GM23338 (cell line): ENCODE results near the gene SBK3. TPM values are rescaled to one million over a fixed set of nuclear protein-coding genes. Genes with fewer than 3 reads are reported as not detected.

Experiments
- ATAC-seq: fragments of 200-7000 bp; cut with Tn5 transposase; 3 replicates; pipeline ENCODE4 v1.9.1; 2020
- DNase-seq: peaks from one replicate; pipeline ENCODE4 v3.0.0-alpha.2; 2015; ENCODE audit warnings: low spot score
- H2AFZ ChIP-seq: fragments of 200-600 bp; sonication (generic); 2 replicates; pipeline ENCODE4 v1.8.0; 2016; ENCODE audit warnings: antibody characterized with exemption, mild to moderate bottlenecking, moderate library complexity
- H3F3A ChIP-seq: fragments of 200-600 bp; sonication (generic); replicated peaks from 2 replicates; pipeline ENCODE4 v1.8.0; 2017; ENCODE audit warnings: antibody characterized with exemption, mixed run types, low read depth
- H3K27ac ChIP-seq: fragments of 200-600 bp; sonication (generic); 2 replicates; pipeline ENCODE4 v1.6.1; 2016; ENCODE audit warnings: low read depth
- H3K27me3 ChIP-seq: fragments of 200-600 bp; sonication (generic); 2 replicates; pipeline ENCODE4 v1.8.0; 2016; ENCODE audit warnings: mild to moderate bottlenecking, mixed run types, moderate library complexity; ENCODE audit not compliant: insufficient read depth
- H3K36me3 ChIP-seq: fragments of 200-600 bp; sonication (generic); 2 replicates; pipeline ENCODE4 v1.8.0; 2016; ENCODE audit warnings: mild to moderate bottlenecking; ENCODE audit not compliant: insufficient read depth
- H3K4me1 ChIP-seq: fragments of 200-600 bp; sonication (generic); 2 replicates; pipeline ENCODE4 v1.8.0; 2016; ENCODE audit warnings: mild to moderate bottlenecking, moderate library complexity; ENCODE audit not compliant: insufficient read depth
- H3K4me2 ChIP-seq: fragments of 200-600 bp; sonication (generic); 2 replicates; pipeline ENCODE4 v1.7.1; 2017; ENCODE audit warnings: mixed run types
- H3K4me3 ChIP-seq: fragments of 200-600 bp; sonication (generic); 2 replicates; pipeline ENCODE4 v1.6.1; 2016; ENCODE audit warnings: mixed run types
- H3K79me2 ChIP-seq: fragments of 200-600 bp; sonication (generic); replicated peaks from 2 replicates; pipeline ENCODE4 v1.8.0; 2017; ENCODE audit warnings: mild to moderate bottlenecking; ENCODE audit not compliant: insufficient read depth
- H3K9me2 ChIP-seq: fragments of 200-600 bp; sonication (generic); 2 replicates; pipeline ENCODE4 v1.8.0; 2017; ENCODE audit not compliant: insufficient read depth
- H4K20me1 ChIP-seq: fragments of 200-600 bp; sonication (generic); replicated peaks from 2 replicates; pipeline ENCODE4 v1.8.0; 2017; ENCODE audit warnings: mild to moderate bottlenecking; ENCODE audit not compliant: insufficient read depth
- H3K27ac Mint-ChIP-seq: 2 replicates; pipeline ENCODE4 v1.8.0; 2020; ENCODE audit warnings: inconsistent platforms, mild to moderate bottlenecking, moderate library complexity, mixed read lengths
- H3K27me3 Mint-ChIP-seq: 3 replicates; pipeline ENCODE4 v1.8.0; 2022; ENCODE audit warnings: low read depth, mild to moderate bottlenecking, moderate library complexity, mixed read lengths, inconsistent platforms; ENCODE audit not compliant: insufficient read depth, poor library complexity
- H3K36me3 Mint-ChIP-seq: 3 replicates; pipeline ENCODE4 v1.8.0; 2021; ENCODE audit warnings: low read depth, mild to moderate bottlenecking, inconsistent platforms, moderate library complexity, mixed read lengths
- H3K4me1 Mint-ChIP-seq: 3 replicates; pipeline ENCODE4 v1.8.0; 2020; ENCODE audit warnings: mild to moderate bottlenecking, inconsistent platforms, mixed read lengths
- H3K4me3 Mint-ChIP-seq: 3 replicates; pipeline ENCODE4 v1.8.0; 2021; ENCODE audit warnings: moderate library complexity, mild to moderate bottlenecking, inconsistent platforms, mixed read lengths
- H3K9me3 Mint-ChIP-seq: 3 replicates; pipeline ENCODE4 v1.8.0; 2020; ENCODE audit warnings: moderate library complexity, mild to moderate bottlenecking, inconsistent platforms, mixed read lengths
- CREB1 ChIP-seq: fragments of 250-450 bp; sonication (Bioruptor Pico); IDR thresholded peaks from 2 replicates; pipeline ENCODE4 v1.5.0; 2020; ENCODE audit warnings: low read depth, mild to moderate bottlenecking, moderate library complexity
- EZH2 ChIP-seq: fragments of 200-600 bp; sonication (generic); IDR thresholded peaks from one replicate; pipeline ENCODE4 v1.8.0; 2017; ENCODE audit warnings: antibody characterized with exemption, mild to moderate bottlenecking, low read depth; ENCODE audit not compliant: unreplicated experiment
- EZH2phosphoT487 ChIP-seq: fragments of 200-600 bp; sonication (generic); IDR thresholded peaks from one replicate; pipeline ENCODE4 v1.8.1; 2018; ENCODE audit warnings: antibody characterized with exemption; ENCODE audit not compliant: unreplicated experiment
- JUNB ChIP-seq: IDR thresholded peaks from one replicate; pipeline ENCODE4 v1.6.1; 2016; ENCODE audit warnings: antibody characterized with exemption; ENCODE audit not compliant: unreplicated experiment
- NANOG ChIP-seq: IDR thresholded peaks from 2 replicates; pipeline ENCODE4 v1.6.1; 2016; ENCODE audit warnings: antibody characterized with exemption, borderline replicate concordance
- POLR2AphosphoS5 ChIP-seq: IDR thresholded peaks from 2 replicates; pipeline ENCODE4 v1.6.1; 2016; ENCODE audit warnings: antibody characterized with exemption, low read depth
- STAT1 ChIP-seq: IDR thresholded peaks from one replicate; pipeline ENCODE4 v1.6.1; 2016; ENCODE audit warnings: antibody characterized with exemption; ENCODE audit not compliant: unreplicated experiment
- ZNF114 ChIP-seq: fragments of 250-450 bp; sonication (Bioruptor Pico); IDR thresholded peaks from 2 replicates; pipeline ENCODE4 v1.5.0; 2020; ENCODE audit warnings: mild to moderate bottlenecking, moderate library complexity
- ZNF331 ChIP-seq: fragments of 250-450 bp; sonication (Bioruptor Pico); IDR thresholded peaks from 2 replicates; pipeline ENCODE4 v1.5.0; 2020; ENCODE audit warnings: low read depth, mild to moderate bottlenecking, moderate library complexity
- polyA plus RNA-seq: library from polyadenylated mRNA; unstranded; fragments of >200 nt; fragmentation: Nextera tagmentation; extraction: Ambion mirVana; gene quantifications from 2 replicates; pipeline ENCODE4 v1.2.1, GENCODE V29; 2016
- total RNA-seq: library from RNA; depleted of rRNA; stranded (reverse); fragments of >200 nt; shearing (Covaris generic); gene quantifications from 2 replicates; pipeline ENCODE4 v1.2.3, GENCODE V29; 2014
- TF ChIP-seq, protein P1 (sequence below): IDR thresholded peaks from 2 replicates; pipeline ENCODE4 v1.6.1; 2016; ENCODE audit warnings: antibody characterized with exemption
- TF ChIP-seq, protein P2 (sequence below), 2 experiments: fragments of 200-600 bp in 1 of 2; sonication (generic) in 1 of 2; conservative IDR thresholded peaks; 2 replicates each; pipeline versions ENCODE4 v1.5.1 to v1.6.1; 2016 to 2017; ENCODE audit warnings: antibody characterized with exemption in 2 of 2, low read depth in 2 of 2, mild to moderate bottlenecking in 2 of 2, moderate library complexity in 1 of 2
- TF ChIP-seq, protein P3 (sequence below): fragments of 250-450 bp; sonication (Bioruptor Pico); IDR thresholded peaks from 2 replicates; pipeline ENCODE4 v1.5.0; 2020; ENCODE audit warnings: mild to moderate bottlenecking, moderate library complexity
- TF ChIP-seq, protein P4 (sequence below): IDR thresholded peaks from one replicate; pipeline ENCODE4 v1.6.1; 2018; ENCODE audit warnings: antibody characterized with exemption; ENCODE audit not compliant: unreplicated experiment

Gene SBK3
- total and polyA plus RNA-seq, 2 experiments from 2014 or later = 0.27 to 0.94 TPM

DNA sequence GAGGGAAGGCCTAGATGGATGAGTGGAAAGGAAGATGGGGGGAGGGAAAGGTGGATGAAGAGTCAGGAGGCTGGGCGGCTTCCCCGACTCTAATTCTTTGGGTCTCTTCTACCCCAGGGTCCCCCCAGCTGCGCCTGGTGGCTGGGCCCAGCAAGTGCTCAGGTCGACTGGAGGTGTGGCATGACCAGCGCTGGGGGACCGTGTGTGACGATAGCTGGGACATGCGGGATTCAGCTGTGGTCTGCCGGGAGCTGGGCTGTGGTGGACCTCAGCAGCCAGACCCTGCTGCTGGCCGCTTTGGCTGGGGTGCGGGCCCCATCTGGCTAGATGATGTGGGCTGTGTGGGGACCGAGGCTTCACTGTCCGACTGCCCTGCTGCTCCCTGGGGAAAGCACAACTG lies 47.6 kb downstream of the SBK3 start:
- H3K36me3 Mint-ChIP-seq = peaks cover 7% of the 10 kb centered on the region; the same call in 1 of the 3 replicates
- no peak for ATAC-seq
- H3K4me3 Mint-ChIP-seq = no peak overlapping the region

More for the DNA sequence above, 47.6 kb downstream of the SBK3 start:
- H3F3A ChIP-seq = no peaks in the 10 kb centered on the region
- no peak for DNase-seq
- H4K20me1 ChIP-seq = no peaks in the 10 kb centered on the region
- Mint-ChIP-seq H3K4me1 (peaks cover 13% of the 10 kb centered on the region), H3K27me3 (peaks cover 18% of the 10 kb centered on the region), H3K9me3 (peaks cover 11% of the 10 kb centered on the region), H3K27ac (no peak overlapping the region)
- H3K4me2 ChIP-seq = no peak overlapping the region
- no peak overlapping the region for H2AFZ ChIP-seq
- TF ChIP-seq CREB1 (CRISPR knock-in tag) (no peak), STAT1 (no peak), JUNB (no peak), ZNF331 (CRISPR knock-in tag) (no peak), NANOG (no peak), EZH2 (no peak), POLR2AphosphoS5 (no peak), EZH2phosphoT487 (no peak), ZNF114 (no peak)
- TF ChIP-seq, protein P1, sequence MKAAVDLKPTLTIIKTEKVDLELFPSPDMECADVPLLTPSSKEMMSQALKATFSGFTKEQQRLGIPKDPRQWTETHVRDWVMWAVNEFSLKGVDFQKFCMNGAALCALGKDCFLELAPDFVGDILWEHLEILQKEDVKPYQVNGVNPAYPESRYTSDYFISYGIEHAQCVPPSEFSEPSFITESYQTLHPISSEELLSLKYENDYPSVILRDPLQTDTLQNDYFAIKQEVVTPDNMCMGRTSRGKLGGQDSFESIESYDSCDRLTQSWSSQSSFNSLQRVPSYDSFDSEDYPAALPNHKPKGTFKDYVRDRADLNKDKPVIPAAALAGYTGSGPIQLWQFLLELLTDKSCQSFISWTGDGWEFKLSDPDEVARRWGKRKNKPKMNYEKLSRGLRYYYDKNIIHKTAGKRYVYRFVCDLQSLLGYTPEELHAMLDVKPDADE = no peak
- TF ChIP-seq, protein P2, sequence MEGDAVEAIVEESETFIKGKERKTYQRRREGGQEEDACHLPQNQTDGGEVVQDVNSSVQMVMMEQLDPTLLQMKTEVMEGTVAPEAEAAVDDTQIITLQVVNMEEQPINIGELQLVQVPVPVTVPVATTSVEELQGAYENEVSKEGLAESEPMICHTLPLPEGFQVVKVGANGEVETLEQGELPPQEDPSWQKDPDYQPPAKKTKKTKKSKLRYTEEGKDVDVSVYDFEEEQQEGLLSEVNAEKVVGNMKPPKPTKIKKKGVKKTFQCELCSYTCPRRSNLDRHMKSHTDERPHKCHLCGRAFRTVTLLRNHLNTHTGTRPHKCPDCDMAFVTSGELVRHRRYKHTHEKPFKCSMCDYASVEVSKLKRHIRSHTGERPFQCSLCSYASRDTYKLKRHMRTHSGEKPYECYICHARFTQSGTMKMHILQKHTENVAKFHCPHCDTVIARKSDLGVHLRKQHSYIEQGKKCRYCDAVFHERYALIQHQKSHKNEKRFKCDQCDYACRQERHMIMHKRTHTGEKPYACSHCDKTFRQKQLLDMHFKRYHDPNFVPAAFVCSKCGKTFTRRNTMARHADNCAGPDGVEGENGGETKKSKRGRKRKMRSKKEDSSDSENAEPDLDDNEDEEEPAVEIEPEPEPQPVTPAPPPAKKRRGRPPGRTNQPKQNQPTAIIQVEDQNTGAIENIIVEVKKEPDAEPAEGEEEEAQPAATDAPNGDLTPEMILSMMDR (conservative IDR thresholded peaks at IDR 0.05; ENCODE audit: low read depth in 2 of 2) = no peak
- TF ChIP-seq, protein P3, sequence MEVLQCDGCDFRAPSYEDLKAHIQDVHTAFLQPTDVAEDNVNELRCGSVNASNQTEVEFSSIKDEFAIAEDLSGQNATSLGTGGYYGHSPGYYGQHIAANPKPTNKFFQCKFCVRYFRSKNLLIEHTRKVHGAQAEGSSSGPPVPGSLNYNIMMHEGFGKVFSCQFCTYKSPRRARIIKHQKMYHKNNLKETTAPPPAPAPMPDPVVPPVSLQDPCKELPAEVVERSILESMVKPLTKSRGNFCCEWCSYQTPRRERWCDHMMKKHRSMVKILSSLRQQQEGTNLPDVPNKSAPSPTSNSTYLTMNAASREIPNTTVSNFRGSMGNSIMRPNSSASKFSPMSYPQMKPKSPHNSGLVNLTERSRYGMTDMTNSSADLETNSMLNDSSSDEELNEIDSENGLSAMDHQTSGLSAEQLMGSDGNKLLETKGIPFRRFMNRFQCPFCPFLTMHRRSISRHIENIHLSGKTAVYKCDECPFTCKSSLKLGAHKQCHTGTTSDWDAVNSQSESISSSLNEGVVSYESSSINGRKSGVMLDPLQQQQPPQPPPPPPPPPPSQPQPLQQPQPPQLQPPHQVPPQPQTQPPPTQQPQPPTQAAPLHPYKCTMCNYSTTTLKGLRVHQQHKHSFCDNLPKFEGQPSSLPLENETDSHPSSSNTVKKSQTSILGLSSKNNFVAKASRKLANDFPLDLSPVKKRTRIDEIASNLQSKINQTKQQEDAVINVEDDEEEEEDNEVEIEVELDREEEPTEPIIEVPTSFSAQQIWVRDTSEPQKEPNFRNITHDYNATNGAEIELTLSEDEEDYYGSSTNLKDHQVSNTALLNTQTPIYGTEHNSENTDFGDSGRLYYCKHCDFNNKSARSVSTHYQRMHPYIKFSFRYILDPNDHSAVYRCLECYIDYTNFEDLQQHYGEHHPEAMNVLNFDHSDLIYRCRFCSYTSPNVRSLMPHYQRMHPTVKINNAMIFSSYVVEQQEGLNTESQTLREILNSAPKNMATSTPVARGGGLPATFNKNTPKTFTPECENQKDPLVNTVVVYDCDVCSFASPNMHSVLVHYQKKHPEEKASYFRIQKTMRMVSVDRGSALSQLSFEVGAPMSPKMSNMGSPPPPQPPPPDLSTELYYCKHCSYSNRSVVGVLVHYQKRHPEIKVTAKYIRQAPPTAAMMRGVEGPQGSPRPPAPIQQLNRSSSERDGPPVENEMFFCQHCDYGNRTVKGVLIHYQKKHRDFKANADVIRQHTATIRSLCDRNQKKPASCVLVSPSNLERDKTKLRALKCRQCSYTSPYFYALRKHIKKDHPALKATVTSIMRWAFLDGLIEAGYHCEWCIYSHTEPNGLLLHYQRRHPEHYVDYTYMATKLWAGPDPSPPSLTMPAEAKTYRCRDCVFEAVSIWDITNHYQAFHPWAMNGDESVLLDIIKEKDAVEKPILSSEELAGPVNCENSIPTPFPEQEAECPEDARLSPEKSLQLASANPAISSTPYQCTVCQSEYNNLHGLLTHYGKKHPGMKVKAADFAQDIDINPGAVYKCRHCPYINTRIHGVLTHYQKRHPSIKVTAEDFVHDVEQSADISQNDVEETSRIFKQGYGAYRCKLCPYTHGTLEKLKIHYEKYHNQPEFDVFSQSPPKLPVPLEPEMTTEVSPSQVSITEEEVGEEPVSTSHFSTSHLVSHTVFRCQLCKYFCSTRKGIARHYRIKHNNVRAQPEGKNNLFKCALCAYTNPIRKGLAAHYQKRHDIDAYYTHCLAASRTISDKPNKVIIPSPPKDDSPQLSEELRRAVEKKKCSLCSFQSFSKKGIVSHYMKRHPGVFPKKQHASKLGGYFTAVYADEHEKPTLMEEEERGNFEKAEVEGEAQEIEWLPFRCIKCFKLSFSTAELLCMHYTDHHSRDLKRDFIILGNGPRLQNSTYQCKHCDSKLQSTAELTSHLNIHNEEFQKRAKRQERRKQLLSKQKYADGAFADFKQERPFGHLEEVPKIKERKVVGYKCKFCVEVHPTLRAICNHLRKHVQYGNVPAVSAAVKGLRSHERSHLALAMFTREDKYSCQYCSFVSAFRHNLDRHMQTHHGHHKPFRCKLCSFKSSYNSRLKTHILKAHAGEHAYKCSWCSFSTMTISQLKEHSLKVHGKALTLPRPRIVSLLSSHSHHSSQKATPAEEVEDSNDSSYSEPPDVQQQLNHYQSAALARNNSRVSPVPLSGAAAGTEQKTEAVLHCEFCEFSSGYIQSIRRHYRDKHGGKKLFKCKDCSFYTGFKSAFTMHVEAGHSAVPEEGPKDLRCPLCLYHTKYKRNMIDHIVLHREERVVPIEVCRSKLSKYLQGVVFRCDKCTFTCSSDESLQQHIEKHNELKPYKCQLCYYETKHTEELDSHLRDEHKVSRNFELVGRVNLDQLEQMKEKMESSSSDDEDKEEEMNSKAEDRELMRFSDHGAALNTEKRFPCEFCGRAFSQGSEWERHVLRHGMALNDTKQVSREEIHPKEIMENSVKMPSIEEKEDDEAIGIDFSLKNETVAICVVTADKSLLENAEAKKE (CRISPR knock-in tag) = no peak
- TF ChIP-seq, protein P4, sequence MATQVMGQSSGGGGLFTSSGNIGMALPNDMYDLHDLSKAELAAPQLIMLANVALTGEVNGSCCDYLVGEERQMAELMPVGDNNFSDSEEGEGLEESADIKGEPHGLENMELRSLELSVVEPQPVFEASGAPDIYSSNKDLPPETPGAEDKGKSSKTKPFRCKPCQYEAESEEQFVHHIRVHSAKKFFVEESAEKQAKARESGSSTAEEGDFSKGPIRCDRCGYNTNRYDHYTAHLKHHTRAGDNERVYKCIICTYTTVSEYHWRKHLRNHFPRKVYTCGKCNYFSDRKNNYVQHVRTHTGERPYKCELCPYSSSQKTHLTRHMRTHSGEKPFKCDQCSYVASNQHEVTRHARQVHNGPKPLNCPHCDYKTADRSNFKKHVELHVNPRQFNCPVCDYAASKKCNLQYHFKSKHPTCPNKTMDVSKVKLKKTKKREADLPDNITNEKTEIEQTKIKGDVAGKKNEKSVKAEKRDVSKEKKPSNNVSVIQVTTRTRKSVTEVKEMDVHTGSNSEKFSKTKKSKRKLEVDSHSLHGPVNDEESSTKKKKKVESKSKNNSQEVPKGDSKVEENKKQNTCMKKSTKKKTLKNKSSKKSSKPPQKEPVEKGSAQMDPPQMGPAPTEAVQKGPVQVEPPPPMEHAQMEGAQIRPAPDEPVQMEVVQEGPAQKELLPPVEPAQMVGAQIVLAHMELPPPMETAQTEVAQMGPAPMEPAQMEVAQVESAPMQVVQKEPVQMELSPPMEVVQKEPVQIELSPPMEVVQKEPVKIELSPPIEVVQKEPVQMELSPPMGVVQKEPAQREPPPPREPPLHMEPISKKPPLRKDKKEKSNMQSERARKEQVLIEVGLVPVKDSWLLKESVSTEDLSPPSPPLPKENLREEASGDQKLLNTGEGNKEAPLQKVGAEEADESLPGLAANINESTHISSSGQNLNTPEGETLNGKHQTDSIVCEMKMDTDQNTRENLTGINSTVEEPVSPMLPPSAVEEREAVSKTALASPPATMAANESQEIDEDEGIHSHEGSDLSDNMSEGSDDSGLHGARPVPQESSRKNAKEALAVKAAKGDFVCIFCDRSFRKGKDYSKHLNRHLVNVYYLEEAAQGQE = no peak
- no peak overlapping the region for H3K27ac ChIP-seq
- no peaks in the 10 kb centered on the region for H3K36me3 ChIP-seq
- H3K9me2 ChIP-seq = no peaks in the 10 kb centered on the region
- H3K4me3 ChIP-seq = no peak overlapping the region
- peaks cover 9% of the 10 kb centered on the region; the same call in 1 of the 2 replicates for H3K4me1 ChIP-seq
- no peaks in the 10 kb centered on the region for H3K79me2 ChIP-seq
- peaks cover 12% of the 10 kb centered on the region for H3K27me3 ChIP-seq
